Central memory CD8-positive, alpha-beta T cell (primary cell): ENCODE data around the gene ZNF148.
A peak's percentile ranks its signal among the peaks of the same experiment; 100 is the strongest.

ENCODE experiments used
- ATAC-seq: fragments of 150-1000 bp; cut with Tn5 transposase; replicated peaks from 2 replicates; pipeline ENCODE4 v1.10.0; 2022; ENCODE audit warnings: mild to moderate bottlenecking, moderate FRiP score, moderate number of reproducible peaks; ENCODE audit not compliant: poor library complexity, severe bottlenecking; ENCODE audit errors: extremely low read depth
- DNase-seq, 2 donors: peaks; one replicate each; pipeline ENCODE4 v3.0.0; 2021; ENCODE audit warnings: low spot score in 2 of 2
- H3K27ac Mint-ChIP-seq: one replicate; pipeline ENCODE4 v1.8.0; 2022; ENCODE audit warnings: low read depth, mild to moderate bottlenecking, moderate library complexity, mixed read lengths
- H3K27me3 Mint-ChIP-seq: one replicate; pipeline ENCODE4 v1.8.0; 2022; ENCODE audit warnings: mixed read lengths
- H3K36me3 Mint-ChIP-seq: one replicate; pipeline ENCODE4 v1.8.0; 2022; ENCODE audit warnings: mild to moderate bottlenecking, moderate library complexity, mixed read lengths; ENCODE audit not compliant: insufficient read depth
- H3K4me1 Mint-ChIP-seq: one replicate; pipeline ENCODE4 v1.8.0; 2022; ENCODE audit warnings: mixed read lengths
- H3K4me3 Mint-ChIP-seq: one replicate; pipeline ENCODE4 v1.8.0; 2022; ENCODE audit warnings: mild to moderate bottlenecking, moderate library complexity, mixed read lengths
- H3K9me3 Mint-ChIP-seq: one replicate; pipeline ENCODE4 v1.8.0; 2022; ENCODE audit warnings: mixed read lengths

ZNF148 gene

DNA sequence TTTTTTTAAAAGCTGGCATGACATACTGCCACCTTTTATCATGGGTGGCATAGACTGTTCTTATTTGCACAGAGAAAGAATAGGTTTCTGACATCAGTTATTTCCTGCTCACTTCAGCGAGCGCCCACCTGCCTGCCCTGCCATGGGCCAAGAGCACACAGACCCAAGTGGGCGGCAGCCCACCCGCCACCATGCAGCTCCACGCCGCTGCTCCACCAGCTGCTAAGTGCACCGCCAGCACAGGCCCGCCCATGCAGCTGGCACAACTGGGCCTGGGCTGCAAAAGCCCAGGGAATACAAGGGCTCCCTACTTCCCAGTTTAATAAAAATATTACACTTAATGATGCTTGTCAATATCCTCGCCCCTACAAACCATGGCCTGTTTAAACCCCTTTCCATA lies 15.4 kb downstream of the ZNF148 start:
- Mint-ChIP-seq H3K4me1 (peaks cover 75% of the 10 kb centered on the region), H3K27ac (peak overlapping the region; percentile 2), H3K4me3 (no peak overlapping the region), H3K36me3 (peaks cover 7% of the 10 kb centered on the region), H3K9me3 (no peaks in the 10 kb centered on the region), H3K27me3 (no peaks in the 10 kb centered on the region)
- DNase-seq (no peak), ATAC-seq (no peak)

DNA sequence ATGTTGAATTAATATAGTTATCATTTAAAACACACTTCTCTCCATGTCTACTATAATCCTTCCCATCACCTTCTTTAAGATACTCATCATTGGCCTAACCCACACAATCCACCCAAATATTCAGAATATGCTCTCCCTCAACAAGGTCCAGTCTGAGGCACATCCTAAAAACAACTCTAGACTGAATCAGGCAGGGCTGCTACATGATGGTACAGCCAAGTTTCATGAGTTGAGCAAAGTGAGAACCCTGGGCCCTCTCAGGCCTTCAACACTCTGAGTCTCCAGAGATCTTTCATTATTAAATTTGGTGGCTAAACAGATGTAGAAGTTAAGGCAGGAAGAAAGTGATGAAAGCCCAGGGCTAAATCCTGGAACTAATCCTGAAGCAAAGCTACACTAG lies 16.2 kb downstream of the ZNF148 start:
- Mint-ChIP-seq H3K4me3 (no peak overlapping the region), H3K27me3 (no peaks in the 10 kb centered on the region), H3K36me3 (peaks cover 7% of the 10 kb centered on the region), H3K4me1 (peaks cover 73% of the 10 kb centered on the region), H3K9me3 (no peaks in the 10 kb centered on the region), H3K27ac (no peak overlapping the region)
- DNase-seq (no peak), ATAC-seq (no peak)

DNA sequence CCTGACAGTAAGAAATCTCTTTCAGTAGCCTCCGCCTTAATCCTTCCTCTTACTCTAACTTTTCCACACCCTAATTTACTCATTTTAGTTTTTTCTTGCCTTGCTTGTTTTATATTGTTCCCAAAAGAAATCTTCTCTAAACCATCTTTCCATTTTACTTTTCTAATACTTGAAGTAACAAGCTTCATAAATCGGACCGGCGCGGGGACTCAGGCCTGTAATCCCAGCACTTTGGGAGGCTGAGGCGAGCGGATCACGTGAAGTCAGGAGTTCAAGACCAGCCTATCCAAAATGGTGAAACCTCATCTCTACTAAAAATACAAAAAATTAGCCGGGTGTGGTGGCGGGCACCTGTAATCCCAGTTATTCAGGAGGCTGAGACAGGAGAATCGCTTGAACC lies 17.3 kb downstream of the ZNF148 start:
- H3K9me3 Mint-ChIP-seq = no peaks in the 10 kb centered on the region
- peak overlapping the region; percentile 70 for H3K4me3 Mint-ChIP-seq
- H3K36me3 Mint-ChIP-seq = peaks cover 7% of the 10 kb centered on the region
- ATAC-seq (no peak), DNase-seq (no peak)
- H3K27ac Mint-ChIP-seq = peak overlapping the region; percentile 20
- peaks cover 69% of the 10 kb centered on the region for H3K4me1 Mint-ChIP-seq
- H3K27me3 Mint-ChIP-seq = no peaks in the 10 kb centered on the region

DNA sequence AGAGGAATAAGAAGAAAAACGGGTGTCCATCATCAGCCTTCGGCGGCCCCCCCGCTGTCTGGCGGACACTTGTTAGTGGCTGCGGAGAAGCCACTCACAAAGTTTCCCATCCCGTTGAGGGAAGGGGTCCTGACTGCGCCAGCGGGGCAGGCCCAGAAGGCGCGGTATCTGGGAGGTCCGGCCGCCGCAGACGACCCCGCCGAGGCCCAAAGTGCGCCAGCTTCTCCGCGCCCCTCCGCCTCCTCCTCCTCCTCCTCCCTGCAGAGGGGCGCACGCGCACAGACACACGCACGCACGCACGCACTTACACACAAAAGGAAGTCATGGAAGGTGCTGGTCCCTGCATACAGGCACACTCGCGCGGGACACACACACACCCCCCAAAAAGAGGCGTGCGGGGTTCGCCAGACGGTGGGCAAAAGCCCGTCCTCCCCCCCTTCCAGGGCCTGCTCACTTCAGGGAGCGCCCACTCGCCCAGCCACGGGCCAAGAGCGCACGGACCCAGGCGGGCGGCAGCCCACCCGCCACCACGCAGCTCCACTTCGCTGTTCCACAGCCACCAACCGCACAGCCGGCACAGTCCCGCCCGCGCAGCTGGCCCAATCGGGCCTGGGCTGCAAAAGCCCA lies 18.0 kb downstream of the ZNF148 start:
- DNase-seq = peak in 1 of 2 donors; percentile 17
- ATAC-seq = peak; percentile 78
- no peaks in the 10 kb centered on the region for H3K27me3 Mint-ChIP-seq
- peak overlapping the region; percentile 70 for H3K4me3 Mint-ChIP-seq
- peaks cover 7% of the 10 kb centered on the region for H3K36me3 Mint-ChIP-seq
- H3K4me1 Mint-ChIP-seq = peaks cover 69% of the 10 kb centered on the region
- peak overlapping the region; percentile 39 for H3K27ac Mint-ChIP-seq
- no peaks in the 10 kb centered on the region for H3K9me3 Mint-ChIP-seq

DNA sequence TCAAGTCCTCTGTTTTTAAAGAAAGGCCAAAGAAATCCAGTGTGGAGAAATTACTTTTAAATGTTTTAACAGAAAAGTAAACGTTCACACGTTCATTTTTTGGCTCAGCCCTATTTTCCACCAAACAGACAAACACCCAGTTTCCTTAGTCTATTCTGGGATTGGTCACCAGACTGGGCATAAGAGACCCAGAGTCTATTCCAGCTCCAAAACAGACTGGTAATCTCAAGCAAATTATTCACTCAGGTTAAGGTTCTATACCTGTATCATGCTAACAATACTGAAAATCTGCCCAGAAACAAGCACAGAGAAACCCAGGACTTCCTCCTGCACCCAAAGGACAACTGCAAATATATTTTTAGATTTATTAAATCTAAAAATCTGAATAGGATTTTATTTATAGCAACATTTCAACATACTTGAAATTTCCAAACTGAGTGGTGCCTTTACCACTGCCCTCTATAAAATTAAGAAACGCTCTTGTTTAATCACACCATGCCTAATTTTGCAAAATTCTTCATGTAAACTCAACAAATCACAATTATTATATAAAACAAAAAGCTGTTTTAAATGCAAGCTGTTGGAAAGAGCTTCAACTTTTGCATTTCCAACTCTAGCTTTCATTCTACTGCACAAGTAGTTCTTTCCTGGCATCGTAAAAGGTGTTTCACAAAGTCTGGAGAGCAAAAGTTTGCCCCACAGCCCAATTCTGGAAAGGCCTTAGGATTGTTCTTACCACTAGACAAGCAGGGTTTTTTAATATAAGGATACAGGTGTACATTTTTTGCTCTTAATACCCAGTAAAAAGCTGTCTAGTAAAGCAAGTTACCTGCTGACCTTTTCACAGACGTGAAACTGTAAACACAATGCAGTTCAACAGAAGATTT lies 18.7 kb downstream of the ZNF148 start:
- Mint-ChIP-seq H3K9me3 (no peaks in the 10 kb centered on the region), H3K27ac (peak overlapping the region; percentile 39), H3K27me3 (no peaks in the 10 kb centered on the region), H3K36me3 (peaks cover 7% of the 10 kb centered on the region), H3K4me3 (peak overlapping the region; percentile 70), H3K4me1 (peaks cover 70% of the 10 kb centered on the region)
- ATAC-seq (no peak), DNase-seq (no peak)

DNA sequence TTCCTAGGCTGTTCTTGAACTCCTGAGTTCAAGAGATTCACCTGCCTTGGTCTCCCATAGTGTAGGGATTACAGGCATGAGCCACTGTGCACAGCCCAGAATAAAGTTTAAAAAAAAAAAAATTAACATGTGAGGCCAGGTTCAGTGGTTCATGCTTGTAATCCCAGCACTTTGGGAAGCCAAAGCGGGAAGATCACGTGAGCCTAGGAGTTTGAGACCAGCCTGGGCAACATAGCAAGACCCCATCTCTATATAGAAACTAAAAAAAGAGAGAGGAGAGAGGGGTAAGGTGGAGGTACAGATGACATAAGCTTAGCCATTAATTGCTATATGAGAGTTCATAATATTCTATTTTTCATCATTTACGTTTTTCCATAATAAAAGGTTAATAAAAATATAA lies 21.5 kb downstream of the ZNF148 start:
- Mint-ChIP-seq H3K27ac (no peak overlapping the region), H3K27me3 (no peaks in the 10 kb centered on the region), H3K4me1 (peaks cover 75% of the 10 kb centered on the region), H3K4me3 (no peak overlapping the region), H3K9me3 (no peaks in the 10 kb centered on the region), H3K36me3 (peaks cover 7% of the 10 kb centered on the region)
- ATAC-seq = no peak
- no peak for DNase-seq

DNA sequence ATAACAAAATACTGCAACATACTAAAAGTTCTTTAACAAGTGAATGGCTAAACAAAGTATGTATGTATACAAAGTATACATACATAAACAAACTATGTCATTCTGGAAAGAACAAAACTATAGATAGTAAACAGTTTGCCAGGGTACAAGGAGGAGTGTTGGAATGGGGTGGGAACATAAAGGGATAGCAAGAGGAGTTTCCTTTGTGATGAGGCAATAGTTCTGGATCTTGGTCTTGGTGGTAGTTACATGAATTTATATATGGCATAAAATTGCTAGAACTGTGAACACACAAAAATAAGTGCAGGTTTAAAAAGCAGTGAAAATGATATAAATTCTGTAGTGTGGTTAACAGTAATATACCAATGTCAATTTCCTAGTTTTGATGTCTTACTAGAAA lies 22.0 kb downstream of the ZNF148 start:
- H3K4me3 Mint-ChIP-seq = no peak overlapping the region
- H3K9me3 Mint-ChIP-seq = no peaks in the 10 kb centered on the region

DNA sequence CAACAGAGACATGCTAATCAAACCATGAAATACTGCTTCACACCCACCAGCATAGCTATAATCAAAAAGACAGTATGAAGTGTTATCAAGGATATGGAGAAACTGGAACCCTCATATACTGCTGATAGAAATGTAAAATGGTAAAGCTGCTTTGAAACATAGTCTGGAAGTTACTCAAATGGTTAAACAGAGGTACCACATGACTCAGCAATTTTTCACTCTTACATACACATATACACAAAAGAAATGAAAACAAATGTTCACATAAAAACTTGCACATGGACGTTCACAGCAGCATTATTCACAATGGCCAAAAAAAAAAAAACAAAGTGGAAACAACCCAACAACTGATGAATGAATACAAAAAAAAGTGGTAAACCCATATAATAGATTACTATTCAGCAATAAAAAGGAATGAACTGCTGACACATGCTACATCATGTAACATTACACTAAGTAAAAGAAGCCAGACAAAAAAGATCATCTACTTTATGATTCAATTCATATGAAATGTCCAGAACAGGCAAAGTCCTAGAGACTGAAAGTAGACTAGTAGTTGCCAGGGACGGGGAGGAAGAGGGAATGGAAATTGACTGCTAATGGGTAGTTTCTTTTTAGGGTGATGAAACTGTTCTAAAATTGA lies 23.2 kb downstream of the ZNF148 start:
- peaks cover 64% of the 10 kb centered on the region for H3K4me1 Mint-ChIP-seq
- no peaks in the 10 kb centered on the region for H3K27me3 Mint-ChIP-seq
- no peak overlapping the region for H3K27ac Mint-ChIP-seq
- peaks cover 4% of the 10 kb centered on the region for H3K36me3 Mint-ChIP-seq
- no peak overlapping the region for H3K4me3 Mint-ChIP-seq
- ATAC-seq (no peak), DNase-seq (no peak)
- no peaks in the 10 kb centered on the region for H3K9me3 Mint-ChIP-seq

More for the DNA sequence above, 22.0 kb downstream of the ZNF148 start:
- Mint-ChIP-seq H3K36me3 (peaks cover 7% of the 10 kb centered on the region), H3K27ac (no peak overlapping the region), H3K27me3 (no peaks in the 10 kb centered on the region), H3K4me1 (peaks cover 73% of the 10 kb centered on the region)
- DNase-seq (no peak), ATAC-seq (no peak)

DNA sequence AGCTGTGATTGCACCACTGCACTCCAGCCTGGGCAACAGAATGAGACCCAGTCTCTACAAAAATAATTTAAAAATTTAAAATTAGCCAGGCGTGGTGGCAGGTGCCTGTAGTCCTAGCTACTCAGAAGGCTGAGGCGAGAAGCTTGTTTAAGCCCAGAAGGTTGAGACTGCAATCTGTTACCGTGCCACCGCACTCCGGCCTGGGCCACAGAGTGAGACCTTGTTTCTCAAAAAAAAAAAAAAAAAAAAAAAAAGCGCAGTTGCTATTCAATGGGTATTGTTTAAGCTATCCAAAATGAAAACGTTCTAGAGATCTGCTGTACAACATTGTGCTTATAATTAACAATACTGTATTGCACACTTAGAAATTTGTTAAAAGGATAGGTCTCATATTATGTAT lies 24.0 kb downstream of the ZNF148 start:
- no peak overlapping the region for H3K27ac Mint-ChIP-seq
- H3K36me3 Mint-ChIP-seq = peaks cover 3% of the 10 kb centered on the region
- peaks cover 5% of the 10 kb centered on the region for H3K9me3 Mint-ChIP-seq
- DNase-seq (no peak), ATAC-seq (no peak)
- H3K4me1 Mint-ChIP-seq = peaks cover 64% of the 10 kb centered on the region
- H3K4me3 Mint-ChIP-seq = no peak overlapping the region
- H3K27me3 Mint-ChIP-seq = no peaks in the 10 kb centered on the region

DNA sequence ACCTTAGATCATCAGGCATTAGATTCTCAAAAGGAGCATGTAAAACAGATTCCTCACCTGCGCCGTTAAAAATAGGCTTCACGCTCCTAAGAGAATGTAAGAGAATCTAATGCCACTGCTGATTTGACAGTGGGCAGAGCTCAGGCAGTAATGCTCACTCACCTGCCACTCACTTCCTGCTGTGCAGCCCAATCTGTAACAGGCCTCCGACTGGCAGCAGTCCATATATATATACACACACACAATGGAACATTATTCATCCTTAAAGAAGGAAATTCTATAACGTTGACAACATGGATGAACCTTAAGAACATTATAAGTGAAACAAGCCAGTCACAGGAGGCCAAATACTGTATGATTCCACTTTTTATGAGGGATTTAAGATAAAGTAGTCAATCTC lies 24.5 kb downstream of the ZNF148 start:
- Mint-ChIP-seq H3K36me3 (peaks cover 3% of the 10 kb centered on the region), H3K27ac (no peak overlapping the region)
- no peak for ATAC-seq

DNA sequence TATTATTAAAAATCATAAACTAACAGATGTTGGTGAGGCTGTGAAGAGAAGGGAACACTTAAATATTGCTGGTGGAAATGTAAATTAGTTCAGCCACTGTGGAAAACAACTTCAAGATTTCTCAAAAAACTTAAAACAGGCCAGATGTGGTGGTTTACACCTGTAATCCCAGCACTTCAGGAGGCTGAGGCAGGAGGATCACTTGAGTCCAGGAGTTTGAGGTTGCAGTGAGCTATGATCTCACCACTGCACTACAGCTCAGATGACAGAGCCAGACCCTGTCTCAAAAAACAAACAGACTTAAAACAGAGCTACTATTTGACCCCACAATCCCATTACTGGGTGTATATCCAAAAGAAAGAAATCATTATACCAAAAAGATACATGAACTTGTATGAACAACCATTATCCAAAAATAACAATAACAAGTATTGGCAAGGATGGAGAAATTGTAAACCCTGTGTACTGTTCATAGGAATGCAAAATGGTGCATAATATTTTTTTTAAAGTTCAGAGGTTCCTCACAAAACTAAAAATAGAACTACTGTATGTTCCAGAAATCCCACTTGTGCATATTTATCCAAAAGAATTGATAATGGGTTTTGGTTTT lies 25.5 kb downstream of the ZNF148 start:
- DNase-seq (no peak), ATAC-seq (no peak)
- Mint-ChIP-seq H3K9me3 (peaks cover 8% of the 10 kb centered on the region), H3K4me3 (no peak overlapping the region), H3K36me3 (peaks cover 3% of the 10 kb centered on the region), H3K4me1 (peaks cover 68% of the 10 kb centered on the region), H3K27ac (no peak overlapping the region), H3K27me3 (no peaks in the 10 kb centered on the region)

More for the DNA sequence above, 24.5 kb downstream of the ZNF148 start:
- Mint-ChIP-seq H3K4me1 (peaks cover 63% of the 10 kb centered on the region), H3K27me3 (no peaks in the 10 kb centered on the region), H3K4me3 (no peak overlapping the region), H3K9me3 (peaks cover 8% of the 10 kb centered on the region)
- no peak for DNase-seq

DNA sequence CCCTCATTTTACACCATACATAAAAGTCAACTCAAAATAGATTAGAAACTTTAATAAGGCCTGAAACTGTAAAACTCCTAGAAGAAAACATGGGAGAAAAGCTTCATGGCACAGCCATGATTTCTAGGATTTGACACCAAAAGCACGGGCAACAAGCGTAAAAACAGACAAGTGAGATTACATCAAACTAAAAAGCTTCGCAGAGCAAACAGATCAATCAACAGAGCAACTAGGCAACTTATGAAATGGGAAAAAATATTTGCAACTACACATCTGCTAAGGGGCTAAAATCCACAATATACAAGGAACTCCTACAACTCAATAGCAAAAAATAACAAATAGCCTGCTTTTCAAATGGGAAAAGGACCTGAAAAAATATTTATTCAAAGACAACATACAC lies 26.1 kb downstream of the ZNF148 start:
- no peak for ATAC-seq
- Mint-ChIP-seq H3K9me3 (peaks cover 8% of the 10 kb centered on the region), H3K36me3 (peaks cover 3% of the 10 kb centered on the region), H3K27me3 (no peaks in the 10 kb centered on the region), H3K4me1 (peaks cover 74% of the 10 kb centered on the region), H3K27ac (no peak overlapping the region), H3K4me3 (no peak overlapping the region)
- no peak for DNase-seq
